AG20443 (cell line): ENCODE results near the gene ASB16.

Experiments
- DNase-seq: peaks from one replicate; pipeline ENCODE4 v3.0.0; 2012; ENCODE audit warnings: low spot score, mixed read lengths

ASB16 gene

GRCh38 chr17:44209786-44210341, 39.4 kb downstream of the ASB16 start:
- DNase-seq: no peak

GRCh38 chr17:44210342-44211192, 40.1 kb downstream of the ASB16 start:
- peak; percentile 94 for DNase-seq

- DNase-seq: no peak
Observed at GRCh38 chr17:44211281-44212265, 41.1 kb downstream of the ASB16 start.

- DNase-seq: no peak
Observed at GRCh38 chr17:44212507-44213402, 42.3 kb downstream of the ASB16 start.

- no peak for DNase-seq
Observed at GRCh38 chr17:44213403-44214229, 43.1 kb downstream of the ASB16 start.

- no peak for DNase-seq
Observed at GRCh38 chr17:44214230-44214494, 43.7 kb downstream of the ASB16 start.

GRCh38 chr17:44214896-44215295, 44.4 kb downstream of the ASB16 start:
- no peak for DNase-seq

- DNase-seq: no peak
Observed at GRCh38 chr17:44216173-44216572, 45.7 kb downstream of the ASB16 start.

- no peak for DNase-seq
Observed at GRCh38 chr17:44216694-44217093, 46.2 kb downstream of the ASB16 start.

GRCh38 chr17:44217738-44218343, 47.3 kb downstream of the ASB16 start:
- DNase-seq: no peak

- peak; percentile 94 for DNase-seq
Observed at GRCh38 chr17:44218344-44219107, 48.0 kb downstream of the ASB16 start.

GRCh38 chr17:44219108-44219615, 48.7 kb downstream of the ASB16 start:
- peak; percentile 86 for DNase-seq

- DNase-seq: peak; percentile 68
Observed at GRCh38 chr17:44219616-44220212, 49.2 kb downstream of the ASB16 start, which contains the start of gene UBTF. Gene UBTF (minus strand): TSS chr17:44219675. CDS start chr17:44218229, 1,446 bp downstream.

GRCh38 chr17:44220213-44221083, 49.9 kb downstream of the ASB16 start:
- peak; percentile 83 for DNase-seq

GRCh38 chr17:44221084-44221861, 50.8 kb downstream of the ASB16 start:
- DNase-seq: peak; percentile 82

GRCh38 chr17:44221862-44222111, 51.3 kb downstream of the ASB16 start:
- DNase-seq: no peak
